WTC11 (cell line): ENCODE data around the gene C18orf32. TPM values are rescaled to one million over a fixed set of nuclear protein-coding genes. Genes with fewer than 3 reads are reported as not detected.

Experiments used
- ATAC-seq: fragments of 200-7000 bp; cut with Tn5 transposase; 2 replicates; pipeline ENCODE4 v1.10.0; 2021; ENCODE audit warnings: mild to moderate bottlenecking, moderate library complexity
- CTCF ChIA-PET: fragments of 300-600 bp; sonication (Branson Sonifier 250); formaldehyde crosslinking; loops from one replicate; lab custom pipeline; 2021; ENCODE audit warnings: antibody characterized with exemption; lab: Charles Lee
- POLR2A ChIA-PET: fragments of 350-600 bp; sonication (Branson Sonifier 250); formaldehyde crosslinking; loops from one replicate; lab custom pipeline; 2021; ENCODE audit warnings: antibody characterized with exemption; lab: Charles Lee
- DNase-seq: peaks from one replicate; pipeline ENCODE4 v3.0.0; 2021; ENCODE audit warnings: low spot score
- H3K27ac Mint-ChIP-seq: 2 replicates; pipeline ENCODE4 v1.8.0; 2021; ENCODE audit warnings: mixed read lengths
- H3K27me3 Mint-ChIP-seq: 2 replicates; pipeline ENCODE4 v1.8.0; 2021; ENCODE audit warnings: low read depth, mild to moderate bottlenecking, moderate library complexity, mixed read lengths
- H3K36me3 Mint-ChIP-seq: 2 replicates; pipeline ENCODE4 v1.8.0; 2021; ENCODE audit warnings: mixed read lengths
- H3K4me1 Mint-ChIP-seq: 2 replicates; pipeline ENCODE4 v1.8.0; 2022; ENCODE audit warnings: mixed read lengths
- H3K4me3 Mint-ChIP-seq: 2 replicates; pipeline ENCODE4 v1.8.0; 2021; ENCODE audit warnings: mild to moderate bottlenecking, moderate library complexity, mixed read lengths
- H3K9me3 Mint-ChIP-seq: 2 replicates; pipeline ENCODE4 v1.8.0; 2021; ENCODE audit warnings: mixed read lengths
- AFF4 ChIP-seq: sonication (generic); formaldehyde crosslinking; IDR thresholded peaks from 2 replicates; pipeline ENCODE4 v1.8.1; 2023; ENCODE audit warnings: mild to moderate bottlenecking, missing genetic modification reagents, borderline replicate concordance
- CREM ChIP-seq: sonication (generic); formaldehyde crosslinking; IDR thresholded peaks from 2 replicates; pipeline ENCODE4 v1.8.1; 2022; ENCODE audit warnings: mild to moderate bottlenecking, missing genetic modification reagents, moderate library complexity
- ESRRA ChIP-seq: sonication (generic); formaldehyde crosslinking; IDR thresholded peaks from 2 replicates; pipeline ENCODE4 v1.8.1; 2022; ENCODE audit warnings: mild to moderate bottlenecking, missing genetic modification reagents, borderline replicate concordance
- ETV6 ChIP-seq: sonication (generic); formaldehyde crosslinking; IDR thresholded peaks from 2 replicates; pipeline ENCODE4 v1.8.1; 2022; ENCODE audit warnings: mild to moderate bottlenecking, missing genetic modification reagents
- FOXP1 ChIP-seq: sonication (generic); formaldehyde crosslinking; IDR thresholded peaks from 2 replicates; pipeline ENCODE4 v1.8.0; 2022; ENCODE audit warnings: missing genetic modification reagents, mild to moderate bottlenecking, moderate library complexity, borderline replicate concordance
- GTF2I ChIP-seq: fragments of 250-450 bp; sonication (Bioruptor Pico); conservative IDR thresholded peaks from 2 replicates; pipeline ENCODE4 v1.4.0; 2021; ENCODE audit warnings: mild to moderate bottlenecking
- HMGA2 ChIP-seq: fragments of 250-450 bp; sonication (Bioruptor Pico); IDR thresholded peaks from 2 replicates; pipeline ENCODE4 v1.4.0; 2021; ENCODE audit warnings: mild to moderate bottlenecking, moderate library complexity
- MLX ChIP-seq: sonication (generic); formaldehyde crosslinking; IDR thresholded peaks from 2 replicates; pipeline ENCODE4 v1.8.1; 2023; ENCODE audit warnings: mild to moderate bottlenecking, missing genetic modification reagents, moderate library complexity
- MXD4 ChIP-seq: fragments of 250-450 bp; sonication (Bioruptor Pico); IDR thresholded peaks from 2 replicates; pipeline ENCODE4 v1.8.0; 2021; ENCODE audit warnings: mild to moderate bottlenecking, moderate library complexity, borderline replicate concordance
- NR2C2 ChIP-seq: sonication (generic); formaldehyde crosslinking; IDR thresholded peaks from 2 replicates; pipeline ENCODE4 v1.8.0; 2022; ENCODE audit warnings: mild to moderate bottlenecking, missing genetic modification reagents
- NR3C1 ChIP-seq: sonication (generic); formaldehyde crosslinking; conservative IDR thresholded peaks from 2 replicates; pipeline ENCODE4 v1.8.1; 2023; ENCODE audit warnings: low read depth, mild to moderate bottlenecking, missing genetic modification reagents
- RORB ChIP-seq: fragments of 250-450 bp; sonication (Bioruptor Pico); IDR thresholded peaks from 2 replicates; pipeline ENCODE4 v1.9.0; 2021; ENCODE audit warnings: mild to moderate bottlenecking
- USF1 ChIP-seq: sonication (generic); formaldehyde crosslinking; IDR thresholded peaks from 2 replicates; pipeline ENCODE4 v1.8.0; 2022; ENCODE audit warnings: mild to moderate bottlenecking, missing genetic modification reagents
- ZNF121 ChIP-seq: sonication (generic); formaldehyde crosslinking; IDR thresholded peaks from 2 replicates; pipeline ENCODE4 v1.8.0; 2023; ENCODE audit warnings: missing genetic modification reagents
- ZNF138 ChIP-seq: sonication (generic); formaldehyde crosslinking; conservative IDR thresholded peaks from 2 replicates; pipeline ENCODE4 v1.8.1; 2022; ENCODE audit warnings: mild to moderate bottlenecking, moderate library complexity, missing genetic modification reagents
- ZNF416 ChIP-seq: fragments of 250-450 bp; sonication (Bioruptor Pico); IDR thresholded peaks from 2 replicates; pipeline ENCODE4 v1.9.0; 2021; ENCODE audit warnings: mild to moderate bottlenecking, inconsistent platforms
- ZNF423 ChIP-seq: fragments of 250-450 bp; sonication (Bioruptor Pico); IDR thresholded peaks from 2 replicates; pipeline ENCODE4 v2.1.2; 2022; ENCODE audit warnings: mild to moderate bottlenecking, moderate library complexity
- ZNF425 ChIP-seq: fragments of 250-450 bp; sonication (Bioruptor Pico); conservative IDR thresholded peaks from 2 replicates; pipeline ENCODE4 v1.9.0; 2021; ENCODE audit warnings: mild to moderate bottlenecking
- total RNA-seq: library from RNA; stranded (reverse); gene quantifications from 3 replicates; pipeline ENCODE4 v1.2.3, GENCODE V29; 2021

Gene C18orf32
- total RNA-seq, 1 experiment from 2014 or later: 32.1 TPM

GRCh38 chr18:49481907-49482306, 5.1 kb downstream of the C18orf32 start:
- Mint-ChIP-seq H3K36me3 (peaks cover 32% of the 10 kb centered on the region), H3K9me3 (no peaks in the 10 kb centered on the region), H3K4me3 (no peak overlapping the region), H3K4me1 (peaks cover 6% of the 10 kb centered on the region), H3K27ac (no peak overlapping the region), H3K27me3 (no peaks in the 10 kb centered on the region)
- ATAC-seq (no peak), DNase-seq (no peak)
- POLR2A ChIA-PET: no interaction called here
- CTCF ChIA-PET: no interaction called here
- no peak for TF ChIP-seq USF1 (CRISPR knock-in tag)
- TF ChIP-seq ZNF416 (CRISPR knock-in tag): no peak
- TF ChIP-seq RORB (CRISPR knock-in tag): no peak
- no peak for TF ChIP-seq HMGA2 (CRISPR knock-in tag)
- TF ChIP-seq NR2C2 (CRISPR knock-in tag): no peak
- no peak for TF ChIP-seq MLX (CRISPR knock-in tag)
- TF ChIP-seq CREM (CRISPR knock-in tag): no peak
- TF ChIP-seq ZNF423: no peak
- no peak for TF ChIP-seq ZNF425 (CRISPR knock-in tag)
- no peak for TF ChIP-seq AFF4 (CRISPR knock-in tag)
- TF ChIP-seq MXD4 (CRISPR knock-in tag): no peak

- no peaks in the 10 kb centered on the region for H3K9me3 Mint-ChIP-seq
- no peak for TF ChIP-seq GTF2I (CRISPR knock-in tag)
- TF ChIP-seq MXD4 (CRISPR knock-in tag): no peak
- no peak for TF ChIP-seq ESRRA (CRISPR knock-in tag)
- TF ChIP-seq NR3C1 (CRISPR knock-in tag): no peak
- CTCF ChIA-PET: no interaction called here
- no peak for ATAC-seq
- peaks cover 4% of the 10 kb centered on the region for H3K4me1 Mint-ChIP-seq
- no peak overlapping the region for H3K4me3 Mint-ChIP-seq
- H3K27me3 Mint-ChIP-seq: no peaks in the 10 kb centered on the region
- no peak overlapping the region for H3K27ac Mint-ChIP-seq
- DNase-seq: no peak
- H3K36me3 Mint-ChIP-seq: peaks cover 32% of the 10 kb centered on the region
- POLR2A ChIA-PET: no interaction called here
Measured at GRCh38 chr18:49481317-49481716, 5.7 kb downstream of the C18orf32 start.

- peaks cover 32% of the 10 kb centered on the region for H3K36me3 Mint-ChIP-seq
- no peaks in the 10 kb centered on the region for H3K4me1 Mint-ChIP-seq
- no peaks in the 10 kb centered on the region for H3K9me3 Mint-ChIP-seq
- no peak for DNase-seq
- H3K27ac Mint-ChIP-seq: no peak overlapping the region
- H3K27me3 Mint-ChIP-seq: no peaks in the 10 kb centered on the region
- no peak overlapping the region for H3K4me3 Mint-ChIP-seq
- POLR2A ChIA-PET: no interaction called here
- TF ChIP-seq ZNF138 (no peak), ZNF121 (CRISPR knock-in tag) (0 out of 2 replicates have a peak, but pooled peaks have one; percentile 22), ETV6 (CRISPR knock-in tag) (no peak), FOXP1 (CRISPR knock-in tag) (no peak)
- no peak for ATAC-seq
- CTCF ChIA-PET: no interaction called here
Measured at GRCh38 chr18:49479381-49480137, 7.5 kb downstream of the C18orf32 start.
